Sciatic nerve (tissue), 2 donors: Measurements from ENCODE around the gene WBP2. TPM values are rescaled to one million over a fixed set of nuclear protein-coding genes. Genes with fewer than 3 reads are reported as not detected.
"Not testable (repeated sequence)": the region's sequence is repeated elsewhere in the genome, so short reads cannot be mapped to it uniquely, and the experiment has no call there.

ENCODE experiments used
- ATAC-seq: fragments of 200-7000 bp; cut with Tn5 transposase; one replicate; pipeline ENCODE4 v1.9.1; 2020; ENCODE audit warnings: mild to moderate bottlenecking, moderate library complexity
- DNase-seq: peaks from one replicate; pipeline ENCODE4 v3.0.0-alpha.2; 2020; ENCODE audit warnings: low spot score
- intact Hi-C: fragments of 100-400 bp; cut with DNase I; formaldehyde crosslinking; loops from one replicate; pipeline ENCODE4 v1.14.2; 2022
- total RNA-seq: library from RNA; stranded (reverse); fragmentation: NEBNext Ultra II Directional; extraction: Animal tissue kit (Norgen Biotek cat#: 25700); gene quantifications from one replicate; pipeline ENCODE4 v1.2.1, GENCODE V29; 2021
- donor health status: DM: no; HTN: no; CAD: no.
- donor health status: DM: no; HTN: no; CAD: no.

WBP2 gene
- total RNA-seq, 1 donor from 2014 or later, result 156 TPM

DNA sequence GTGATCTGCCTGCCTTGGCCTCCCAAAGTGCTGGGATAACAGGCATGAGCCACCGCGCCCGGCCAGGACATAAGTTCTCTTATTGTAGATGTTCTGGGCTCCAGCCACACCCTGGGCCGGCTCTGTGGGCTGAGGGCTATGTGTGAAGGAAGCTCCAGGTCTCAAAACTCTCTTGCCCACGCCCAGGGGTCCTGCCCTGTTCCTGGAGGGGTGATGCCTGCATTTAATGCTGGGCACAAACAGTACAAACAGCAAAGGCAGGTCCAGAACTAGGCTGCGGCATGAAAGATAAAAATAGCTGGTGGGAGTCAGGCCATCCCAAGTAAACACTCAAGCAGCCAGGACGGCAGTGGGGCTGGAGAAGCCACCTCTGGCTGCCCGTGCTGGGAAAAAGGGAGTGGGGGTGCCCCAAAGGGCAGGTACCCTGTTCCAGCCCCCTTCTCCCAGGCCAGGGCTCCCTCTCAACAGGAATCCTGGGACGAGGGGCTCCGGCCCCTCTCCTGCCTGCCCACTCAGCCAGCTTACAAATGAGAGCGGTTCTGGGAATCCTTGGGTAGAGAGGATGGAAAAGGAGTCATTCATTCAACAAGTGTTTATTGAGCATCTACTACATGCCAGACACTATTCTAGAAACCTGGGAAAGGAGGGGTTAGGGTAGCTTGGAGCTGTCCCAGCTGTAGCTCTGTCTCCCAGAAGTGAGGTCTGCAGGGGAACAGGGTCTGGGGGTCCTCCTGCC lies 18.6 kb upstream of the WBP2 start:
- no peak for ATAC-seq
- DNase-seq, result no peak
- intact Hi-C loops, result no loop called here

DNA sequence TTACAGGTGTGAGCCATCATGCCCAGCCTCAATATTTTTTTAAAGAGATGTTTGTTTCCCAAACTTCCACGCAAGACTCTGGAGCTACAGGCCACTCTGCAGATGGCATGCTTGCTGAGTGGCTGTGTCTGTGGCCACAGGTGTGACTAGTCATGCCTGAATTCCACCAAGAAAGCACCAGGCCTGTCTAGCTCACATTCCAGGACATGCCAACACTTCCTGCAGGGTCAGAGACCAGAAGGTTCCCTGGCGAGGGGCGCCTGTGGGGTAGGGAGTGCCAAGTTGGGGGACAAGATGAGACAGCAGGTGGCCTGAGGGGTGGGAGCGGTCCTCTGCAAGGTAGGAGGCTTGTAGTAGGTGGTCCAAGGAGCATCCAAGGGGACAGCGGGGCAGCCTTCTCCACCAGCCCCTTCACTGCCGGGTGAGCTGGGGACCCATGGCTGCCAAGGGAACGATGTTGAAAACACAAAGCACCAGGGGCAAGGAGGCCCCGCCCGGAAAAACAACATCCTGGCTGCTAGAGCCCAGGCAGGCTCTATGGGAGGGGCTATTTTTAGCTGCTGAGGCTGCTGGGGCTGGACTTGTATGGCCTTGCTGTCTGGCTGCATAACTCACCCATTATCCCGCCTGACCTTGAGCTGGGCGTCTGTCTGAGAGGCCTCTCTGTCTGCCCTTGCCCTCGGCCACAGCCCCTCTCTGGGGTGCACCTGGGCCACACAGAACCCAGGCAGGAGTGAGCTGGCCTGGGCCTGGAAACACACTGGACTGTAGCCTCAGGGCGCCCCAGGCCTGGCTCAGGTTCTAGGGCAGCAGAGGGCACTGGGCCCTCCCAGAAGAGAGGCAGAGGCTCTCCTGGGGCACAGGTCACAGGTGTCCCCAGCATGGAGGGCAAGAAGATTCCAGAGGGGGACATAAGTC lies 17.6 kb upstream of the WBP2 start:
- DNase-seq (no peak), ATAC-seq (peak; percentile 43)
- intact Hi-C loops, result no loop called here

- DNase-seq, ATAC-seq, intact Hi-C loops: not testable (repeated sequence)
Measured at GRCh38 chr17:75870228-75870627, 15.1 kb upstream of the WBP2 start.

DNA sequence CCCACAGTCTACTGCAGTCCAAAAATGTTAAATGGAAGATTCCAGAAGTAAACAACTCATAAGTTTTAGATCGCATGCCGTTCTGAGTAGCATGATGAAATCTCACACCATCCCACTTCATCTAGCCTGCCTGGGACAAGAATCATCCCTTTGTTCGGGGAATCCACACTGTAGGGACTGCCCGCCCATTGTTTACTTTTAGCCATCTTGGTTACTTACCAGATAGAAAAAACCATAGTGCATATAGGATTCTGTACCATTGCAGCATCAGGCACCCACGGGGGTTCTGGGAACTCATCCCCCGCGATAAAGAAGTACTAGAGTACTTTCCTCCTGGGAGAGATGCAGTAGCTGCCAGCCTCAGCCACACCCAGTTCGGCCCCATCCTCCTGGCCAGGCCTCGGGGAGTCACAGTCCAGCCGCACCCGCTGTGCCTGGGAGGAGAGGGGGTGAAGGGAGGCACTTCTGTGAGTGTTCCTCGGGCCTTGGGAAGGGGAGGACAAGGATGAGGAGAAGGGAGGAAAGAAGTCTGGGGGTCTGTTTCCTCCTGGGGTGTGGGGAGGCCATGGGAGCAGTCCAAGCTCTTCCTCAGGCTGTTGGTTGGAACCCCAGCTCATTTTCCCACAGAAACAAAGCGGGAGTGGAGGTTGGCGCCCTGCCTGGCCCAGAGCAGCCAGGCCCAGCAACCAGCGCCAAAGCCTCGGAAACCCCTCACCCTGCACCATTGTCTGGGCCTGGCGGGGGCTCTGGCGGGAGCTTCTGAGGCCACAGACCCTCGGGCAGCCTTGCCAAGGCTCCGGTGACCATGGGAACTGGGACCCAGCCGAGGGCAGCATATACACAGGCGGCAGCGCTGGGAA lies 14.4 kb upstream of the WBP2 start:
- ATAC-seq (peak; percentile 79), DNase-seq (peak; percentile 80)
- intact Hi-C loops, result no loop called here

- intact Hi-C loops, DNase-seq, ATAC-seq: not testable (repeated sequence)
Measured at GRCh38 chr17:75868730-75869281, 13.7 kb upstream of the WBP2 start.

GRCh38 chr17:75865404-75866188 lies 10.5 kb upstream of the WBP2 start:
- intact Hi-C loops, ATAC-seq, DNase-seq: not testable (repeated sequence)

- intact Hi-C loops, ATAC-seq, DNase-seq: not testable (repeated sequence)
Measured at GRCh38 chr17:75864887-75865286, 9.8 kb upstream of the WBP2 start.

GRCh38 chr17:75864448-75864871 lies 9.3 kb upstream of the WBP2 start:
- intact Hi-C loops, result no loop called here
- DNase-seq, result peak; percentile 70
- peak; percentile 87 for ATAC-seq

DNA sequence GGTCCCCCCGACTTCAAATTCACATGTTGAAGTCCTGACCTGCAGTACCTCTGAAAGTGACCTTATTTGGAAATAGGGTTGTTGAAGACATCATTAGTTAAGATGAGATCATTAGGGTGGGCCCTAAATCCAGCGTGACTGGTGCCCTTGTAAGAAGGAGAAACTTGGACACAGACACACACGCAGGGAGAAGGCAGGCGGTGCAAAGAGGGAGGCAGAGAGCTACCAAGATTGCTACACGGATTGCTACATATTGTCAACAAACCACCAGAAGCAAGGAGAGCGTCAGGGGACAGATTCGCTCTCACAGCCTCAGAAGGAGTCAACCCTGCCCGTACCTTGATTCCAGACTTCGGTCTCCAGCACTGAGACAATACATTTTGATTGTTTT lies 6.8 kb upstream of the WBP2 start:
- no peak for ATAC-seq
- intact Hi-C loops, result no loop called here
- no peak for DNase-seq

- DNase-seq, intact Hi-C loops, ATAC-seq: not testable (repeated sequence)
Measured at GRCh38 chr17:75859358-75859757, 4.2 kb upstream of the WBP2 start.

- intact Hi-C loops, result no loop called here
- ATAC-seq, result no peak
- no peak for DNase-seq
Measured at GRCh38 chr17:75856062-75856756, 1.1 kb upstream of the WBP2 start.

- intact Hi-C loops, result no loop called here
- DNase-seq (no peak), ATAC-seq (peak; percentile 41)
Measured at GRCh38 chr17:75854881-75855309, 240 bp downstream of the WBP2 start.

DNA sequence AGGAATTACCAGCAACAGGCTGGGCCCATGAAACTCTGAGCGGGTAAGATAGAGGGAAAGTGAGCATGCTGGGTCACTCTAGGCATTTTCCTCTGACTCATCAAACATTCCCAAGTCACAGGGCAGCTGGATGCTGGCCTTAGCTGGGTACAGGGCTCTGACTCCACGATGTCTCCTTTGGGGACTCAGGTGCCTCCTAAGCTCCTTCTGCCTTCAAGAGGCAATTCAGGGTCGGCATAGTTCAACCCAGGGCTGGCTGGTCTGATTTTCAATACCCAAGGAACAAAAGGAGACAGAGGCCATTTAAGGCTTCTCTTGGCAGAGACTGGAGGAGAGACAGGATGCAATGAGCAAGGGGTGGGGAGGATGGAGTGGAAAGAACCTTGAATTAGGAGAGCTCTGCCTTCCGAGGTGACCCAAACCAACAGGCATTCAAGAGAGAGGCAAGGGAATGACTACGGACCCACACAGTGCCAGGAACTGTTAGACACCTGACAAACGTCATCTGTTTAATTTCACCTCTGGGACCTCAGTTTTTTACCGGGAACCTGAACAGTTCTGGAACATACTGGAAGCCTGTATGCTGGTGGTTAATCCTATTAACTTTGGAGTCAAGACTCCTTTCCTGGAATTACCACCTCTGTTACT lies 910 bp downstream of the WBP2 start:
- intact Hi-C loops, result no loop called here
- ATAC-seq (peak; percentile 4), DNase-seq (no peak)

- DNase-seq, result no peak
- intact Hi-C loops, result no loop called here
- no peak for ATAC-seq
Measured at GRCh38 chr17:75853433-75853832, 1.7 kb downstream of the WBP2 start.

DNA sequence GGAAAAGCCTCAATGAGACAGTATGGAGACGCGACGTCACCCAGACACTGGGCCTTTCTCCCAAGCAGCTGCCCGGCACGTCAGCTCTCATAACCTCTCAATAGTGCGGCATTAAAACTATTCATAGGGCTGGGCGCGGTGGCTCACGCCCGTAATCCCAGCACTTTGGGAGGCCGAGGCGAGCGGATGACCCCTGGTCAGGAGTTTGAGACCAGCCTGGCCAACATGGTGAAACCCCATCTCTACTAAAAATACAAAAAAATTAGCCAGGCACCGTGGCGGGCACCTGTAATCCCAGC lies 3.5 kb downstream of the WBP2 start:
- not testable (repeated sequence) for ATAC-seq, DNase-seq
- intact Hi-C loops, result loop anchor here (2.0 kb wide), 1 partner anchor 61 kb away; no protein-coding TSS in a partner anchor

DNA sequence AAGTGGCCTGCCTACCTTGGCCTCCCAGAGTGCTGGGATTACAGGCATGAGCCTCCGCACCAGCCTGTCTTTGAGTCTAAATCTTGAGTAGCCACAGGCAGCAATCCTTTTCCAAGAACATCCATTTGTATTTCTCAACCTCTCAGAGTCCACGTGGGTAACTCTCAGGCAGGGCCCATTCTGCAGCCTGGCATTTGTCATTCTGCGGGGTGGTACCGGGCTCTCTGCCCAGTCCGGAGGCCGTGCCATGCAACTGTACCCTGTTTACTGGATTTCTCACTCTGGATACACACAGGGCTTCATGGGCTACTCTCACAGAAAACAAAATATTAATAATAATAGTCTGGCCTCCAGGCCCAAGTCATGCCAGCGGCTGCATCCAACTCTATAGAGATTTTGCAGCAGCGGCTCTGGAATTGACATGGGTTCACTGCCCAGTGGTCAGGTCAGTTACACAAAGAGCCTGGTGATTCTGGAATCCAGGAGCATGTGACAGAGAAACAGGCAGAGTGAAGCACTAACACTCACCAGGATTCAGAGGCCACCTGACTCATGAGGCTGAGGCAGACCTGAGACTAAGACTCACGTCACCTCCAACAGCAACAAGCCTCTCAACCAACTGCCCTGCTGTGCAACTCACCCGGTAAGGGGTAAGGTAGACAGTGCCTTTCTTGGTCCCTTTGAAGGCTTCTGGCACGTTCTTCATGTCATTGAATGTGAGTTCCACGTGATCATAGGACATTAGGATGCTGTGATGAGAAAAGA lies 4.0 kb downstream of the WBP2 start:
- ATAC-seq, result no peak
- DNase-seq, result no peak
- intact Hi-C loops, result loop anchor here (2.0 kb wide), 1 partner anchor 60 kb away; no protein-coding TSS in a partner anchor
